Breast epithelium (tissue), 3 donors: ENCODE results near the gene MCAM.

ENCODE experiments used
- POLR2A ChIP-seq: fragments of 450-650 bp; IDR thresholded peaks from one replicate; pipeline ENCODE4 v1.6.1; 2016; ENCODE audit warnings: antibody characterized with exemption, mild to moderate bottlenecking, moderate library complexity
- POLR2AphosphoS5 ChIP-seq, 3 donors: sonication (generic); formaldehyde crosslinking; IDR thresholded peaks; one replicate each; pipeline ENCODE4 v1.6.1; 2017; ENCODE audit warnings: antibody characterized with exemption in 3 of 3
- TF ChIP-seq, protein P1 (sequence below), 3 donors: fragments of 450-650 bp; IDR thresholded peaks; one replicate each; pipeline ENCODE4 v1.5.1; 2016 to 2017; ENCODE audit warnings: antibody characterized with exemption in 3 of 3, mild to moderate bottlenecking in 3 of 3, moderate library complexity in 3 of 3

- TF ChIP-seq, protein P1, sequence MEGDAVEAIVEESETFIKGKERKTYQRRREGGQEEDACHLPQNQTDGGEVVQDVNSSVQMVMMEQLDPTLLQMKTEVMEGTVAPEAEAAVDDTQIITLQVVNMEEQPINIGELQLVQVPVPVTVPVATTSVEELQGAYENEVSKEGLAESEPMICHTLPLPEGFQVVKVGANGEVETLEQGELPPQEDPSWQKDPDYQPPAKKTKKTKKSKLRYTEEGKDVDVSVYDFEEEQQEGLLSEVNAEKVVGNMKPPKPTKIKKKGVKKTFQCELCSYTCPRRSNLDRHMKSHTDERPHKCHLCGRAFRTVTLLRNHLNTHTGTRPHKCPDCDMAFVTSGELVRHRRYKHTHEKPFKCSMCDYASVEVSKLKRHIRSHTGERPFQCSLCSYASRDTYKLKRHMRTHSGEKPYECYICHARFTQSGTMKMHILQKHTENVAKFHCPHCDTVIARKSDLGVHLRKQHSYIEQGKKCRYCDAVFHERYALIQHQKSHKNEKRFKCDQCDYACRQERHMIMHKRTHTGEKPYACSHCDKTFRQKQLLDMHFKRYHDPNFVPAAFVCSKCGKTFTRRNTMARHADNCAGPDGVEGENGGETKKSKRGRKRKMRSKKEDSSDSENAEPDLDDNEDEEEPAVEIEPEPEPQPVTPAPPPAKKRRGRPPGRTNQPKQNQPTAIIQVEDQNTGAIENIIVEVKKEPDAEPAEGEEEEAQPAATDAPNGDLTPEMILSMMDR (IDR thresholded peaks at IDR 0.05) = no peak
- no peak for TF ChIP-seq POLR2A
- no peak for TF ChIP-seq POLR2AphosphoS5 (IDR thresholded peaks at IDR 0.05)
Measured at GRCh38 chr11:119335091-119335654, 18.2 kb upstream of the MCAM start.
